CD1c-positive myeloid dendritic cell (primary cell): ENCODE results near the gene GJD4.
A peak's percentile ranks its signal among the peaks of the same experiment; 100 is the strongest.

Experiments
- DNase-seq: peaks from one replicate; pipeline ENCODE4 v3.0.0-alpha.2; 2016; ENCODE audit errors: extremely low spot score

Gene GJD4

GRCh38 chr10:35605191-35605590 is at the start of gene GJD4:
Gene GJD4, plus strand, starts transcription at chr10:35605341. Its CDS starts 227 bp downstream, at chr10:35605568.
- DNase-seq: no peak

DNA sequence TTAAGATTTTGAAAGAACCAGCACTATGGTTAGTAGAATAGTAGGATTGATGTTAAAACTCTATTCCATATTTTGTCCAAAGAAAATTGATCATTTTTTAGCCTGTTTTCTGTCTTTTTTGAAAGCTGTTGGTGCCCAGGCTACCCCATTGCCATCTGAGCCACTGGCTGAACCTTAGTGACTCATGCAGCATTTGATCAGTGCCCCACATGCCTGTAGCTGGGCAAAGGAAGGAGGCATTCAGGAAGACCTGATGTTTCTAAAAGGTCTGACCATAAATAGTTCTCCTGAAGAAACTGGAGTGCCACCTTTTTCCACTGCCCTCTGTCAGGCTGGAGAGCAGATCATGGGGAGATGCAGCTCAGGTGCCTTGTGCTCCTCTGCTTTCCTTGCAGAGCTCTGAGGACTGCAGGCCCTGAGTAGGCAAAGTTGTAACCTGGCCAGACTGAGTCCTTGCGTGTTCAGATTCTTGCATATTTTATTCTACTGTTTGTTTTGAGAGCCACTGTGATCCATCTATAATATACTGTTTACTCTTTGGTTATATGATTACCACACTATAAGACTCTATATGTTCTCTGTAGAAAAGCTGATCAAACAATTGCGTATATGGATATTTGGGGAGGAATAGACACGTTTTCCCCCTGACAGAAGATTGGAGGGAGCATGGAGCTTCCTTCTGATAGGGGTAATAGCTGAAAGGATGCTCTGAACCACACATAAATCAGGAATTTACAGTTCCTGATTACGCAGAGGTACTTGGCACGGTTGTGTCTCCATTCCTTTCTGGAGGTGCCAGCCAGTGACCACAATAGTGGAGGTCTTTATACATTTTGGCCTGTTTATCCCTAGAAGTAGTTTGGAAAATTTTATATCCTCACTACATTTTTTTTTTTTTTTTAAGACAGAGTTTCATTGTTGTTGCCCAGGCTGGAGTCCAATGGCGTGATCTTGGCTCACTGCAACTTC is 48.9 kb upstream of the GJD4 start:
- DNase-seq: no peak

- no peak for DNase-seq
Observed at GRCh38 chr10:35558276-35558675, 46.9 kb upstream of the GJD4 start.

- DNase-seq: no peak
Observed at GRCh38 chr10:35559416-35559815, 45.7 kb upstream of the GJD4 start.

DNA sequence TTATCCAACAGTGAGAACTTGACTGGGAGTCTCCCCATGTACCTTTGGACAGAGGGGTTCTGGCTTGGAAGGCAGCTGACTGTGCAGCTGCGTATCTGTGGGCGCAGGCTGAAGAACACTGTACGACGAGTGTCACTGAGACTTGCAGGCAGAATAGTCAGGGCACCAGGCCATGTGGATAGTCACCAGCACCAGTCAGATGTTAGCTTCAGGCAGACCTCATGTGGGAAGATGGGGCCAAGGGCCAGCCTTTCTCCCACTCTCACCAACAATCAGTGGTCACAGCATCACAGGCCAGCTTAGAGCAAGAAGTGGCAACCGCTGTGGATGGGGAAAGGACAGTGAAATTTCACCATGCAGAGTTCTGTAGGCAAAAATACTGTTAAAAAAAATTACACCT is 43.4 kb upstream of the GJD4 start:
- DNase-seq: no peak

- DNase-seq: no peak
Observed at GRCh38 chr10:35562427-35562826, 42.7 kb upstream of the GJD4 start.

GRCh38 chr10:35563261-35563891 is 41.8 kb upstream of the GJD4 start:
- peak; percentile 58 for DNase-seq

DNA sequence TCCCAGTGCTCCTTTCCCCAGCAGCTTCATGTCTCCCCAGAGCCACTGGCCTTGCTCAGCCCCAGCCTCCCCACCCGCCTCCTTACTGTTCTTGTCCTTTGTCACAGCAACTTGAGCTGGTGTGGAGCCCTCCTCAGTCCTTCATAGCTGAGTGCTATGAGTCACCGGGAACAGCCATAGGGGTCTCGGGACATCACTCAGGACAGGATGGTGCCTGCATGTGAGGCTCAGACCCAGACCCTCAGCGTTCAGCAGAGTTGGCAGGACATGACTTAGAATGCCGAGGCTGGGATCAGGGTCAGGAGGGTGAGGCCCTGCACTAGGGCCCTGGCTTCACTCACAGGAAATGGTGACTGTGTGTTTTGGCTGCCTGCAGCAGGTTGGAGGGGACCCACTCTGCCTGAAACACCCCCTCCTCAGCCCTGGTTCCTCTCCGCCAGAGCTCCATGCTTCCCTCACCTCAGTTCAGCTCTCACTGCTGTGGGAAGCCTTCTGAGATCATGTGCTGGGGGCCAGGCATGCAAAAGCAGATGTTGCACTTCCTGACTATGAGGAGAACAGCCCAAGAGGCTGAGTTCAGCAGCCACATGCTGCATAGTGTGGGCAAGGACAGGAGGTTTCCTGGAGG is 40.7 kb upstream of the GJD4 start:
- peak; percentile 59 for DNase-seq

GRCh38 chr10:35565602-35566081 is 39.5 kb upstream of the GJD4 start:
- DNase-seq: no peak

GRCh38 chr10:35567951-35568350 is 37.2 kb upstream of the GJD4 start:
- DNase-seq: no peak

- no peak for DNase-seq
Observed at GRCh38 chr10:35568483-35569015, 36.6 kb upstream of the GJD4 start.

GRCh38 chr10:35569111-35569707 is 35.9 kb upstream of the GJD4 start:
- no peak for DNase-seq

GRCh38 chr10:35569836-35570235 is 35.3 kb upstream of the GJD4 start:
- no peak for DNase-seq

GRCh38 chr10:35570397-35570796 is 34.7 kb upstream of the GJD4 start:
- DNase-seq: no peak

DNA sequence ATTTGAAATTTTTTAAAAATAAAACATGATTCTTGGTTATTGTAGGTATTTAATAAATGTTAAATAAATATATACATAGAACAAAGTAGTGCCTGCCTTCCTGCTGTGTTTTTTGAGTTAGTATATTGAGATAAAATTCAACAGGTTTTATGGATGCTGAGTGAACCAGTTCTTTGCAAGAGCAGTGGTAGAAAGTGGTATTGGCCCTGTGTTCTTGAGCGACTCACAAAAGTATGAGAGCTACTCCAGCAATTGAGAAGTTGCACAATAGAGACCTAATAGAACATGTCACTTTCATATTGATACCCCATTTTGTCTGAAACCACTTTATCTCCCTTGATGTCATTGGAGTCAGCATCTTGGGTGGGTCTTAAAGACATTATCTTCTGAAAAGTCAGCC is 32.6 kb upstream of the GJD4 start:
- no peak for DNase-seq

- DNase-seq: no peak
Observed at GRCh38 chr10:35573796-35574195, 31.3 kb upstream of the GJD4 start.

- DNase-seq: no peak
Observed at GRCh38 chr10:35574924-35575352, 30.2 kb upstream of the GJD4 start.

DNA sequence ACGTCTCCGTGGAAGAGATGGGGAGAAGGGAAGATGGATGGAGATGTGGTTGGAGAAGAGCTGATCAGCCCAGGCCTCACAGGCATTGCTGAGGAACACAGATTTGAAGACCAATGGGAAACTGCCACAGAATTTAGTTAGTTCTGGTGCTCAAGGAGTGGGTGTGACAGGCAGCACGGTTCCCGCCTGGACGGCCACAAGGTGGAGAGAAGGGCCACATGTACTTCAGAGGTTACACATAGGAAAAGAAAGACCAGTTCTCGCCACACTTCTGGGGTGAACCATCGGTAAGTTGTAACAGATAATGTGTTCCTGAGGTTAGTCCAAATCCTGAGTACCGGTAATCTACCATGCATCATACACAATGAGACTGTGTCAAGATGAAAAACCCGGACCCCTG is 29.5 kb upstream of the GJD4 start:
- no peak for DNase-seq

GRCh38 chr10:35576730-35577129 is 28.4 kb upstream of the GJD4 start:
- no peak for DNase-seq

DNA sequence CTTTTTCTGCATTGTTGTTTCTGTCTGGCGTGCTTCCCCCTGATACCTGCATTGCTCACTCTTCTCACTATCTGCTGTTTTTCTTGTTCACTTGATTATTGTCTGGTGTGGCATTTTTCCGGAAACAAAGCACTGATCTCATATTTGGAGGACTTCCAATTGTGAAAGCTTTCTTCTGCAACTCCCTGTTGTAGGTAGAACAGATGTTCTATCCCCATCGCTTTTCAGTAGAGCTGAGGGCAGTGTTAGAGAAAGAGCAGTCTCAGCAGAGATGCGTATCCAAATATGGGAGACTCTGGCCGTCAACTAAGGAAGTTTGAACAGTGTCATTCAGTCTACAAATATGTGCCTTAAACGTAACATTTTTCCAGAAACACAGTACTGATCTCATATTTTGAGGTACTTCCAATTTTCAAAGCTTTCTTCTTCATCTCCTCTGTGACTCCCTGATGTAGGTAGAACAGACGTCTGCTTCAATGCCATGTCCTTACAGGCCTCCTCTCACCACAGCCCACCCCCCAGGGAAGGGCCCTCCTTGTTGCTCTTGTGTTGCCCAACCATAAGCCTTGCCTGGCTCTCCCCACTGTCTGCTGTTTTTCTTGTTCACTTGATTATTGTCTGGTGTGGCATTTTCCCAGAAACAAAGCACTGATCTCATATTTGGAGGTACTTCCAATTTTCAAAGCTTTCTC is 27.1 kb upstream of the GJD4 start:
- no peak for DNase-seq

GRCh38 chr10:35578618-35578956 is 26.6 kb upstream of the GJD4 start:
- DNase-seq: no peak
